ENCODE measurements around the gene CHRDL2.

CHRDL2 gene

GRCh38 chr11:74709175-74709574, 22.1 kb downstream of the CHRDL2 start:
- DNase-seq, result no peak

GRCh38 chr11:74707602-74708510, 23.4 kb downstream of the CHRDL2 start:
- DNase-seq, result no peak

GRCh38 chr11:74707182-74707581, 24.0 kb downstream of the CHRDL2 start:
- DNase-seq, result no peak

GRCh38 chr11:74703211-74703610, 28.0 kb downstream of the CHRDL2 start:
- no peak for DNase-seq

- DNase-seq, result peak; percentile 48
Measured at GRCh38 chr11:74702383-74703007, 28.7 kb downstream of the CHRDL2 start.

GRCh38 chr11:74701351-74701750, 29.9 kb downstream of the CHRDL2 start:
- no peak for DNase-seq

GRCh38 chr11:74699615-74700396, 31.4 kb downstream of the CHRDL2 start:
- no peak for DNase-seq

- DNase-seq, result no peak
Measured at GRCh38 chr11:74697722-74698121, 33.5 kb downstream of the CHRDL2 start.

GRCh38 chr11:74696939-74697675, 34.1 kb downstream of the CHRDL2 start:
- DNase-seq, result no peak

- DNase-seq, result no peak
Measured at GRCh38 chr11:74696500-74696899, 34.7 kb downstream of the CHRDL2 start.

GRCh38 chr11:74695705-74696280, 35.4 kb downstream of the CHRDL2 start:
- DNase-seq, result no peak

GRCh38 chr11:74694136-74694930, 36.9 kb downstream of the CHRDL2 start:
- DNase-seq, result no peak

GRCh38 chr11:74693531-74693930, 37.7 kb downstream of the CHRDL2 start:
- DNase-seq, result no peak

- no peak for DNase-seq
Measured at GRCh38 chr11:74691755-74692154, 39.5 kb downstream of the CHRDL2 start.

GRCh38 chr11:74689666-74690065, 41.6 kb downstream of the CHRDL2 start:
- no peak for DNase-seq

- DNase-seq, result no peak
Measured at GRCh38 chr11:74687237-74688023, 43.8 kb downstream of the CHRDL2 start.

- DNase-seq, result no peak
Measured at GRCh38 chr11:74686792-74687191, 44.4 kb downstream of the CHRDL2 start.

GRCh38 chr11:74685905-74686304, 45.3 kb downstream of the CHRDL2 start:
- DNase-seq, result no peak

- DNase-seq, result no peak
Measured at GRCh38 chr11:74685338-74685737, 45.9 kb downstream of the CHRDL2 start.

GRCh38 chr11:74684661-74685060, 46.6 kb downstream of the CHRDL2 start:
- DNase-seq, result no peak
